AG08396 (cell line): ENCODE results near the gene HOXD9.

ENCODE experiments used
- DNase-seq: peaks from one replicate; pipeline ENCODE4 v3.0.0; 2012; ENCODE audit warnings: low spot score, mixed read lengths

HOXD9 gene

DNA sequence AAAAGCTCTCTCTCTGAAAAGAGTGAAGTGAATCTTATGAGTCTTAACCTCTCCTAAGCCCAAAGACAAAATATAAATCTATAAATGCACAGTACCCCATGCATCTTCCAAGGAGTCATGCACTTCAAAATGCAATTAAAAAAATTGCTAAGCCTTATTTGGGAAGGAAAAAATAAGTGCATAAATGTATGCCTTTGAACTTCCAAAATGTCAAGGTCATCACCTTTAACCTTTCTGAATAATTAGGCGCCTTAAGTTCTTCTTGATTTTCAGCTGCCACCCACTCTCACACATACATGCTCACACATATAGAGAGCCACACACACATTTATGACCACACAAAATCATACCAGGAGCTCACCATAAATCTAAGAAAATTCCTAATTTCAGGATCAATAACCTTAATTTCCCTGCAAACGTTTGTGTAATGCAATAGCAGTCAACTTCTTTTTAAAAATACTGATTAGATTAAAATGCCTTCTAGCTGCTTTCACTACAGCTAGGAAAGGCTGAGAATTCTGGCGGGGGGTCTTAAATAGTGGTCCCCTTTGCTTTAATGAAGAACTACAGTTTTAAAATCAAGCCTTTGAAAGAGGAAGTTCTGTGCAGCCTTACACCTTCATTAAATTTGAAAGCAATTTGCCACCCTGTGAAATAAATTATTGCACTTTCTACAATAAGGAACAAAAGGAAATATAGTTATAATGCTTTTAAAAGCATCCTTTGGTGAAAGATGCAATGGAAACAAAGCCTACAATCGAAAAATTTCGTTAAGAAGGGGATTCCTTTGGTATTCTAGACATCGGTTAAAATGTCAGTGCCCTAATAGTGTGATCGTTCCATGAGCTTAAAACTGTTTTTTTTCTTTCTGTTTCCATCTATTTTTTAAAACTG is 11.9 kb upstream of the HOXD9 start:
- DNase-seq = no peak

DNA sequence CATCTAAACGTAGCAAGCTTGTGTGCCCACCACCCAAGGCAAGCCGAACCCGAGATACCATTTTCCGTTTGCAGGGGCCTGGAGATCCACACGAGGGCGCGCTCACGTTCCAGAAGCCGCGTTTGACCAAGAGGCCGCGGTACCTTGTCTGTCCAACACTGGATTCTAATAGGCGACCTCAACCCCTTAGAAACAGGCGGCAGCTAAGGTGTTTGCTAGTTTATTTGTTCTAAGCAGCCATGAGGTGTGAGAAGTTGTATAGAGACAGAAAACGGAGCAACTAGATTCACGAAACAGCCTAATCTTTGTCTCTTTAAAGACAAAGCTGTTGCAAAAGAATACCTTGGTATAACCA is 11.2 kb upstream of the HOXD9 start:
- DNase-seq = peak; percentile 69

DNA sequence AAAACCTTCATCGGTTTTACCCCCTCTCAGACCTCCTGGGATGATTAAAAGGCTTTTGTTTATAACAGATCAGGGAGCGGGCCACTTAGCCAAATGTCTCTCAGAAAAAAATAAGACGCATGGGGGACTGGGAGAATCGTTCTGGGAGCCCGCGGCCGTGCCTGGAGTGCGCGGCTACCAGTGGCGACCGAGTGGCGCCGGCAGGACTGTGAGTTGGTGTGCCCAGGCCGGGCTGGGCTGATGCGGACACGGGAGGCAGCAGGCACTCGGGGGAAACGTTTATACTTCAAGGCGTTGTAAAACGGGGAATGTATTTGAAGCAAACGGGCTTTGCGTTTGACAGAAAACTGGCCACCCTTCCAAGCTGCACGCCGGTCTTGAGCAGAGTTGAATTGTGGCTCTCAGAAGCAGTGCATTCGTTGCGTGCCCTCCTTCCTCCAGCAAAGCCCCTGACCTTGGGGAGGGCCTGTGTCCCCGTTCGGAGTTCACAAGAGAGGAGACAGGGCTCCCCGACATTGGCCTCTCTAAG is 10.6 kb upstream of the HOXD9 start:
- DNase-seq = no peak

DNA sequence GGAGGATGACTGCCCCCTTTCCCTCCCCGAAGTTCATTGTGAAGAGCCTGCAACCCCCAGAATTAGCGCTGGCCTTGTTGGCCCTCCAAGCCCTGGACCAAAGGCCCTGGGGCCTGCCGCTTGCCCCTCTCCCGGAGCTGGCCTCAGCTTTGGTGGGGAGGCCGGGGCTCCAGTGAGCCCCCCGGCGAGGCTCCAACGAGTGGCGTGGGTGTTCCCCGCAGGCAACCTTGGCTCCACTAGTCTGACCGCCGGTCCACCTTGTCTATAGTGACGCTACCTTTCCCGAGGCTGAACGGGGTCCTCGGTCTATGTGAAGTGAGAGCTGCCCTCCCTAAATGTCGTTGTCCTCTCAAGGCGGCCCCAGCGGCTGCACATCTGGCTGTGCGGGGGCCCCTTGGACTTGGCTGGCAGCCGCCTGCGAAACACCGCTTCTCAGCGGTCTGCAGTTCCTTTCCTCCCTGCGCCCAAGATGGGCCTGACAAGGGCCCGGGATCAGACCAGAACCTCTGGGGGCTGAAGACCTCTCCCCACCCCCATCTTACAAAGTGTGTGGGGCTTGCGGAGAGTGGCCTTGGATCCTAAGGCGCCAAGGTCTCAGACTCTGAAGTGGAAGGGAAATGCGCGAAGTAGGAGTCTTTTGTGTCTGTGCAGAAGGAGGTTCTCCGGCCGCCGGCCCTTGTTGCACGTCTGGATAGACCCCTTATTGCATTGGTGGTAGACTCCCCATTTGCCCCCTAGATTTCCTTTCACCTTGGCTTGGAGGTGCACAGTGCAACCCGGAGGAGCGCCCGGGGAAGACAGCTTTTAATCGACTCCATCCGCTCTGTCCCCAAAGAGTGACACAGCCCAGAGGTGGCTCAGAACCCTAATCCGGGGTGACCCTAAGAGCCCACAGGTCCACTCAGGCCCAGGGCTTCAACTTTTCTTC is 9.9 kb upstream of the HOXD9 start:
- no peak for DNase-seq

DNA sequence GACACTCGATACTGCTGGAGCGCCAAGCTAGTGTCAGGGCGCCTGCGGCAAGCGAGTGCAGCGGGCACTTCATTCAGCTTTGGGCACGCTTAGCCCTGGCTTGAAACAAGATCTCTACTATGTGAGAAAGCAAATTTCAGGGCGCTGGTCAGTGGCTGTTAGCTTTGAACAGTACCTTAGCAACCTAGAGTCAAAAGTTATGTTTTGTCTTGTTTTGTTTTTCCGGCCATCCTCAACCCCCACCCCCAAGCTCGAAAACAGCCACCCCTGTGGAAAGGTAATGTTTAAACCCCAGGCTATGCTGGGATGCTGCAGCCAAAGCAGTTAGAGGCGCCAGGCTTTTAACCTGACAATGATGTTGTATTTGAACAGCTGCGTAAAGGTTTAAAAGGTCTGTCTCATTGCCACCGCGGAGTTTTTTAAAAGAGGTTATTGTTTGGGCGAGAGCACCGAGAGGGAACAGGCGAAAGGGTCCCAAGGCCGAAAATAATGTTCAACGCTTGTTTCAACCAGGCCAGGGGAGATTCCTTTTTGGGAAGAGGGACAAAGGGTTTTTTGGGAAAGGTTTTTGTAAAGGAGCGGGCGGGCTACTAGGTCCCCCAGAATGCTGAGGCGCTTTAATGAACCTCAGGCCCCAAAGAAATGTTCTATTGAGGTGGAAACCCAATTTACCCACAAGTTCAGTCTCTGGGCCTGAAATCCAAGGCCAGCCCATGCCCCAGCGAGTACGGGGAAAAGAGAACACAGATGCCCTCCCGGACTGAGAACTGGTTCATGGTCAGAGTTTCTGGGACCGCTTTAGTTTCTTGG is 8.2 kb upstream of the HOXD9 start:
- no peak for DNase-seq

DNA sequence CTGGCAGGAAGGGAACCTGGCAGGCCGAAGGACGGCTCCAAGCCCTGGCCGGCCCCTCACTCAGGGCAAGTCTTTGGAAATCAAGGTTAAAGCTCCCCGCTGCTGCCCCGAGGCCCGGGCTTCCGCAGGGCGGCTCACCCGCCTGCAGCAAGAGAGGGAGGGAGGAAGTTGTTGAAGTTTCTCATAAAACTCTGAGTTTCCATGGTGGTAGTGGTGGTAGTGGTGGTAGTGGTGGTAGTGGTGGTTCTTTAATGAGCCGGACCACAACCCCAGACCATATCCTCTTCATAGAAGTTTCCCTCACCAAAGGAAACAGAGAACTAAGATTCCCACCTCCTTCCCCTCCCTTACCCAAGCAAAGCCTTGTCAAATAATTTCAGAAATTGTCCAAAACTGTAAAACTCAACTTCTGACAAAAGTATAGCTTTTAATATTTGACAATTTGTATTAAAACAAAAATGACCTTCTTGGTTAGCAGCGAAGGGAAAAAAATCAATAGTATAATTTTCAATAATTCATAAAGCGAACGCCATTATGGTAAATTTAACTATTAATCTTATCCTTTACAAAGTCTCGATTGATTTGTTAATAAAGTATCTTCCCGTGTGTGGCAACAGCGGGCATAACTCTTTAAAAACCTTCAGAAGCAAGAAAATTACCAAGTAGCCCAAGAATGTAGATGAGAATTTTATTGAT is 7.4 kb upstream of the HOXD9 start:
- DNase-seq = no peak

DNA sequence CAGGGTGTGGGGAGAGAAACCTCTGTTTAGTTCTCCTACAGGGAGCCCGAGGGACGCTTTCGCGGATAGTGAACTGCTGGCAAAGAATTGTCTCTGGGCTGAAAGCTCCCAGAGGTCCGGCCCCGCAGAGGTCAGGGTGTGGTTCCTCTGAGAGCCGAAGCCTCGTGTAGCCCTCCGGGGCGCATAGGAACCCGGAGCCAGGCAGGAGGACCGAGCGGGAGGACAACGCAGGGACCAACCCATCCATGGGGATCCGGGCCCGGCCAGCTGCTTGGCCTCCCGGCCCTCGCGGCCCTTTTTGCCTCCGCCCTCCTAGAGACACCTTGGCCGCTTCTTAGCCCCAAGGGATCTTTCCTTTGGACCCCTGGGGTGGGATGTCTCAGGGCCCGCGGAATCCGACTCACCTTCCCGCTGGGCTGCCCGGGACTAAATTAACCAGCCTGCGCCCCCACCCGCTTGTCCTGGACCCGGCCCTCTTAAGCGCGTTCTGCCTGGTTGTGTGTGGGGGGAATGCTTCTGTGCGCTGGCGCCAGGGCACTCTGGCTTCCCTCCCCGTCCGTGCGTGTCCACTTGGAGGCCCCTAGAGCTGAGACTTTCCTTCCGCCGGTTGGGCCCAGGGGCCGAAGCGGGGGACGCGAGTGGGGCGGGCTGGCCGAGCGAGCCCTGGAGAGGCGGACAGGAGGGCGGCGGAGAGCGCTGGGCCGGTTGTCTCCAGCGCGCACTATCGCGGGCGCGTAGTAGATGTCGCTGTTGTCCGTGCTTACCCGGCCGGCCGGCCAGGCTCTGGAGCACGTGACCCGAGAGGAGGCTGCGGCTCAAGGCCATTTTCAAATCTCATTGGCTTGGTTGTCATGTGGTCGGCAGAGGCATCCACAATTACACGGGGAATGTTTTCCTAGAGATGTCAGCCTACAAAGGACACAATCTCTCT is 6.4 kb upstream of the HOXD9 start, which contains the start of gene HOXD10:
Gene HOXD10 (plus strand): TSS at position 896 of the 931 bp plus-strand sequence. CDS start 56 bp downstream, outside the sequence.
- DNase-seq = no peak

DNA sequence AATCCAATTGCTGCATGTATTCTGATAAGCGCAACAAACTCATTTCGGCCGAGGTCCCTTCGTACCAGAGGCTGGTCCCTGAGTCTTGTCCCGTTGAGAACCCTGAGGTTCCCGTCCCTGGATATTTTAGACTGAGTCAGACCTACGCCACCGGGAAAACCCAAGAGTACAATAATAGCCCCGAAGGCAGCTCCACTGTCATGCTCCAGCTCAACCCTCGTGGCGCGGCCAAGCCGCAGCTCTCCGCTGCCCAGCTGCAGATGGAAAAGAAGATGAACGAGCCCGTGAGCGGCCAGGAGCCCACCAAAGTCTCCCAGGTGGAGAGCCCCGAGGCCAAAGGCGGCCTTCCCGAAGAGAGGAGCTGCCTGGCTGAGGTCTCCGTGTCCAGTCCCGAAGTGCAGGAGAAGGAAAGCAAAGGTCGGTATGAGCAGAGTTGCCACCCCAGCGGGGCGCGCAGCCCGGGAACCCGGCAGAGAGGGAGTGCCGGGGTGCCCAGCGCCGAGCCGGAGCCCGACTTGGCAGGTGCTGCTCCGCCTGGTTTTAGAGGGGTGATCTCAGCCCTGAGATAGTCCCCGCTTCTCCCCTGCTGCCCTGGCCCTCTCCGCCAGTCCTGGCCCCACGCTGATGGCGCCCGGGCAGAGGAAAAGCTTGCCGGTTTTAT is 5.2 kb upstream of the HOXD9 start:
- DNase-seq = no peak

DNA sequence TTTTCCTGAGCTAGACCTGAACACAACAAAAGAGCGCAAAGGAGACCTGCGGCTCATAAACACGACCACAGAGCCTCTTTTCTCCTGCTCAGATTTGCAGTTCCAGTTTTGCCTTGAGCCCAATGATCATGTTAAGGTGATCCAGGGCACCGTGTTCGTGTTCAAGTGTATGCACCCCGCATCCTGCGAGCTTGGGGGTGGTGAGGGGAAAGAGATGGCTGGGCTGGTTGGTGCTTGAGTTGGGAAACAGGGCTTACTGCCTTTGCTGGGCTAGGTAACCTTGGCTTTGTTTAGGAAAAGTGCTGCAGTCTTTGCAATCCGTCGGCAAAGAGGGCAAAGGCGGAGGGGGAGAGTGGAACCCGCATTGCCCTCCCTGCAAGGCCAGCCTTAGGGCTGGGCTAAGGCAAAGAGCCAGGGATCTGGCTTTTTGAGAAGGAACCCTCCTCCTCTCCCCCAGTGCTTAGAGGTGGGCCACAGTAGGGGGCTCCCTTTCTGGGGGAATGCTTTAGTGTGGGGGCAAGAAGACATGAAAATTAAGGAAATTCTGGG is 4.6 kb upstream of the HOXD9 start:
- DNase-seq = no peak

DNA sequence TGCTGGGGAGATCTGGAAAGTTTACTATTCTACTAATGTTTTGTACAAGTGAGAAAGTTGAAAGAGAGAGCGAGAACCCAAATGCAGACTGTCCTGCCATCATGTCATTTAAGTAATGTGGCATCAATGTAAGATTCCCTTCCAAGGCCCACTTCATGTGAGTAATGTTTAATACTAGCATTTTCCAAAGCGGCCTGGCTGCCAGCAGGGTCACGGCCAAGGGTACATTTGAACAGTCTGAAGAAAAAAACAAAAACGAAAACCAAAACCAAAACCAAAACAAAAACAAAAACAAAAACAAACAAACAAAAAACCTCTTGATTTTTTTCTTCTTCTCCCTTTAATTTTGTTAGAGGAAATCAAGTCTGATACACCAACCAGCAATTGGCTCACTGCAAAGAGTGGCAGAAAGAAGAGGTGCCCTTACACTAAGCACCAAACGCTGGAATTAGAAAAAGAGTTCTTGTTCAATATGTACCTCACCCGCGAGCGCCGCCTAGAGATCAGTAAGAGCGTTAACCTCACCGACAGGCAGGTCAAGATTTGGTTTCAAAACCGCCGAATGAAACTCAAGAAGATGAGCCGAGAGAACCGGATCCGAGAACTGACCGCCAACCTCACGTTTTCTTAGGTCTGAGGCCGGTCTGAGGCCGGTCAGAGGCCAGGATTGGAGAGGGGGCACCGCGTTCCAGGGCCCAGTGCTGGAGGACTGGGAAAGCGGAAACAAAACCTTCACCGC is 3.7 kb upstream of the HOXD9 start:
- DNase-seq = no peak

DNA sequence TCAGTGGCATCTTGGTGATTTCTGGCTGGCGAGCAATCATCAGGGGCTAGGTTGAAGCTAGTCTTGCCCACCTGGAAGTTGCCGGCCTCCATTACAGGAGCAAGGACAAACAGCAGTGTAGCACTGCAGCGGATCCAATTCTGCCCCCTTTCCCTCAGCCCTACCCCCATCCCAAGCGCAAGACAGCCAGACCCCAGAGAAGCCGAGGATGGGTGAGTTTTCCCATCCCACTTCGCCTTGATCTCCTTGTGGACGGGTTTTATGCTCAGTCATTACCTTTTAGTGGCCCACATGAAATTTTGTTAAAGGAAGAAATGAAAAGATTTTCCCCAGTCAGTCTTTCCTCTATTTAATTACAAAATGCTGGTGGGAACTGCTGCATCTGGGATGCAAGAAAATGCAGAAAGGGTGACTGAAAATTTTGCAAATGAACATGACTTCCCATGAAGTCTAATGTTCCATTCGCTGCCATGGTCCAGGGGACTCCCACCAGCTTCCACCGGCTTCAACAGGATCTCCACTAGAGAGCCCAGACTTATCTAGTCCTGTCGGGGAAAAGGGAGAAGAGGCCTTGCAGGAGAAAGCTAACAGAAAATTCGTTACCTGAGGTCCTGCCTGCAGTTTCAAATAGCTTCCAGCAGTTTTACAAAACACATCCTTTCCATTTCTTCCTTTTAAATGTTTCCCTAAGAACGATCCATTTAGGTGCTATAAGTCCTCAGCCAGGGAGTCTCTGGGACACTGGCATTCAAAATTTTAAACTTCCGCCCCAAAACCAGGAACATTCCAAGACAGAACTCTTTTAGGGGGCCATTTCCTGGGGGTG is 1.9 kb upstream of the HOXD9 start:
- DNase-seq = no peak

DNA sequence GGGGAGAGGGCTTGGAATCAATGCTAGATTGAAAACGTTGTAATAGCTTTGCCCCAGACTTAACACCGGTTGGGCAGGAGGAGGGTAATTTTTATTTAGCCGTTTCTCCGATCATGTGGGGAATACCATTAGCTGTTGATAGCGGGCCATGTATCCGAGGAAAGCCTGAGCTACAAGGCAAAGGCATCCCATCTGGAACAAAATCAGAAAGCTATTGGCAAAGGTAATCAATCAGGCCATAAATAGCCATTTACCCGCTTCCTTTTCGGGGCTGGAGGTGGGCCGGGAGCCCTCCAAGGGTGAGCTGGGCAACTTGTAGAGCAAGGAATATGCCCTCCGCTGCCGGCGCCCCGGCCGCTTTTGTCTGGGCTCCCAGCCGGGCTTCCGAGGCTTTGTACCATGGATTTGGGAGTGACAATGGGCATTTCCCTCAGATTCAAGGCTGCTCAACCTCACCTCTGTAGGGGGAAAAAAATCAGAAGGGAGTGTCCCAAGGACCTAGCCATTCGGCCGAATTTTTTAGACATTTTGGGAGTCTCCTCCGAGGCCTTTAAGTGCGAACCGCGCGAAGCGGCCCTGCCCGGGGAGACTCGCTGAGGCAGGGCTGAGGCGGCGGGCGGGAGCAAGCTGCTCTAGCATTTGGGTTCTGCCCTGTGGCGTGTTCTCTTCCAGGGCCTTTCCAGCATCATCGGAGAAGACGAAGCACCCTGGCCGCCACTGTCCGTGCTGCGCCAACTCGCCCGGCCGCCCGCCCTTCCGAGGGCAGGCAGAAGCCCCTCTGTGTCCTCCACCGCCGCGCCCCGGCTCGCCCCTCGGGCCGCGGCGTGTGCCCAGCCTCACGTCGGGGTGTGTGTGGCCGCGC is 1.1 kb upstream of the HOXD9 start:
- no peak for DNase-seq

DNA sequence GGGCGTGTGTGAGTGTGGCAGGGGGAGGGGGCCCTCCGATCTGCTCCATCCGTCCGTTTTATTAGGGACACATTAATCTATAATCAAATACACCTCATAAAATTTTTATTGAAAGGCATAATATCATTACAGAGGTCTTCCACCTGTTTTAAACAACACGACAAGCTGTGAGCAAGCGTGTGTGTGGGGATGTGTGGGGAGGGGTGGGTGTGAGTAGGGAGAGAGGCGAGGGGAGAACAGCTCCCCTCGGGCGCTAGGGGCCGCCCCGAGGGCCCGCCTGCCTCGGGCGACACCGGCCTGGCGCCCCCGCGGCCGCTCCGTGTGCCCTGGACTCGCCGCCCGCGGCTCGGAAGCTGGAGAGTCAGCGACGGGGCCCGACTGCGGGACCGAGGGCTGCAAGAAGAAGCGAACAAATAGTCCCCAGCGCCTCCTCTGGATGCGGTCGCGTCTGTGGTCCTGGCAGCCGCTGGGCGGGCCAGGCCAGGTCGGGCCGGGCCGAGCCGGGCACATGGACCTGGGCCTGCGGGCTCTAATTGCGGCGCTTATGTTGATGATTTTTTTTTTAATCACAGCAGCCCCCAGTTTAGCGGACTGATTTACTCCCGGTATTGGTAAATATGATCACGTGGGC is 352 bp upstream of the HOXD9 start:
- no peak for DNase-seq

DNA sequence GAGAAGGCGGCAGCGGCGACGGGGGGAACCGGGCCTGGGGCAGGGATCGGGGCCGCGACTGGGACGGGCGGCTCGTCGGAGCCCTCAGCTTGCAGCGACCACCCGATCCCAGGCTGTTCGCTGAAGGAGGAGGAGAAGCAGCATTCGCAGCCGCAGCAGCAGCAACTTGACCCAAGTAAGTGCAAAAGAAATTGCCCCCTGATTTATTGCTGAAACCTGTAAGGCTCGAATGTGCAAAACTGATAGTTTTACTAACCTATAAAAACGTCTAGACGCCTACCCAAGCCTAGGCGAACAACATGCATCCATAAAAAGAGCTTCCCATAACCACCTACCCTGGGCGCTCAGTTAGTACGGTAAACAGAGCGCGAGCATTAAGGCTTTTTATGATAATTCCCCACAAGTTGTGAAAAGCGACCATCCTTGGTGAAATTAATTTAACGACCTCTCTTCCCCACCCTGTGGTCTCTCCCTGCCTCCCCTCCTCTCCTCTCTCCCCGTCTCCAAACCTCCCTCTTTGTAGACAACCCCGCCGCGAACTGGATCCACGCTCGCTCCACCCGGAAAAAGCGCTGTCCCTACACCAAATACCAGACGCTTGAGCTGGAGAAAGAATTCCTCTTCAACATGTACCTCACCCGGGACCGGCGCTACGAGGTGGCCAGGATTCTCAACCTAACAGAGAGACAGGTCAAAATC is 1.0 kb downstream of the HOXD9 start:
- no peak for DNase-seq

DNA sequence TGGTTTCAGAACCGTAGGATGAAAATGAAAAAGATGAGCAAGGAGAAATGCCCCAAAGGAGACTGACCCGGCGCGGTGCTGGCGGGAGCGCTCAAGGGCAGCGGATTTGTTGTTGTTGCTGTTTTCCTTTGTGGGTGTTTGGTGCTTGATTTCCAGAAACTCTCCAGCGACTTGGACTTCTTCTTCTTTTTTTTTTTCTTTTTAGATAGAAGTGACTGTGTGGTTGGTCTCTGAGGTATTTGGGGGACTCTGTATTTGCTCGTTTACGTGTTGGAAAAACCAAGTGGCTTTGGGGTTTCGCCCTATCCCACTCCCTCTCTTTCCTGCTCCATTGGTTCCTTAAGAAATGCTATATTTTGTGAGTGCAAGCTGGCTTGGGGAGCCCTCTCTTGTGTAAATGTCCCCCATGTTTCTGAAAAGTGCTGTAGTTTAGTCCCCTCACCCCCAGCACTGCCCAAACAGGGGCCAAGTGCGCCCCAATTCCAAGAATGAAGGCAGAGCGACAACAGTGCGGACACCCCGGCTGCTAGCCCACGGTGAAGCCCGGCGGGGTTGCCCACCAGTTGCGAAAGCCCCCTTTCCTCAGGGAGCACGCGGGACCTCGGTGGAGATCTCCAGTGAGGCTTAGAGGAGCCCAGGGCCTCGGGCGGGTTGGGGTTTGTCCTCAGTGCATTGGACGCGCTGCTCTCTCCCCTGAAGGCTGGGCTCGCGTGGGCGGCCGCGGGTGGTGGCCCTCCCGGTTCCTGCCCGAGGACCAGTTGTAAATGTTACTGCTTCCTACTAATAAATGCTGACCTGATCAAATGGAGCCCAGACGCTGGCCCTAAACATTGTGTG is 1.8 kb downstream of the HOXD9 start:
- DNase-seq = no peak
